ENCODE measurements around the gene LENEP.

DNA sequence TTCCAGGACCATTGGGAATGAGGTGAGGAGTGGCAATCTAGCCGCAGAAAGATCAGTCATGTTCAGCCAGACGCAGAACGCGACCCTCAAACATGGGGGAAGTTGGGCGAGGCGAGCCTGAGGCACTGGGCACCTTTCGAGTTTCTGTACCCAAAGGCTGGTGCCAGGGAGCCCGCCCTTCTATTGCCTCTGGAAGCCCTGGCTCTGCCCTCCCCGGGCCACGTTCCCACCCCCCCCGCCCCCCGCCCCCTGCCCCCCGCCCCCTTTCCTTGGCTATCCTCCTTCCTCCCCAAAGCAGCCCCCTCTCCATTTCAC is 7.0 kb downstream of the LENEP start:
- no peak for TF ChIP-seq POLR2A (IDR thresholded peaks at IDR 0.05)
- TF ChIP-seq, protein P1, sequence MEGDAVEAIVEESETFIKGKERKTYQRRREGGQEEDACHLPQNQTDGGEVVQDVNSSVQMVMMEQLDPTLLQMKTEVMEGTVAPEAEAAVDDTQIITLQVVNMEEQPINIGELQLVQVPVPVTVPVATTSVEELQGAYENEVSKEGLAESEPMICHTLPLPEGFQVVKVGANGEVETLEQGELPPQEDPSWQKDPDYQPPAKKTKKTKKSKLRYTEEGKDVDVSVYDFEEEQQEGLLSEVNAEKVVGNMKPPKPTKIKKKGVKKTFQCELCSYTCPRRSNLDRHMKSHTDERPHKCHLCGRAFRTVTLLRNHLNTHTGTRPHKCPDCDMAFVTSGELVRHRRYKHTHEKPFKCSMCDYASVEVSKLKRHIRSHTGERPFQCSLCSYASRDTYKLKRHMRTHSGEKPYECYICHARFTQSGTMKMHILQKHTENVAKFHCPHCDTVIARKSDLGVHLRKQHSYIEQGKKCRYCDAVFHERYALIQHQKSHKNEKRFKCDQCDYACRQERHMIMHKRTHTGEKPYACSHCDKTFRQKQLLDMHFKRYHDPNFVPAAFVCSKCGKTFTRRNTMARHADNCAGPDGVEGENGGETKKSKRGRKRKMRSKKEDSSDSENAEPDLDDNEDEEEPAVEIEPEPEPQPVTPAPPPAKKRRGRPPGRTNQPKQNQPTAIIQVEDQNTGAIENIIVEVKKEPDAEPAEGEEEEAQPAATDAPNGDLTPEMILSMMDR (IDR thresholded peaks at IDR 0.05), result no peak
- no peak for TF ChIP-seq POLR2AphosphoS5 (IDR thresholded peaks at IDR 0.05)
